GM19438 (cell line): Measurements from ENCODE around the gene BATF.

Experiments
- ATAC-seq: cut with Tn5 transposase; IDR thresholded peaks from one replicate; pipeline ENCODE4 v1.9.1; 2021; ENCODE audit warnings: low read depth; ENCODE audit not compliant: unreplicated experiment

BATF gene

DNA sequence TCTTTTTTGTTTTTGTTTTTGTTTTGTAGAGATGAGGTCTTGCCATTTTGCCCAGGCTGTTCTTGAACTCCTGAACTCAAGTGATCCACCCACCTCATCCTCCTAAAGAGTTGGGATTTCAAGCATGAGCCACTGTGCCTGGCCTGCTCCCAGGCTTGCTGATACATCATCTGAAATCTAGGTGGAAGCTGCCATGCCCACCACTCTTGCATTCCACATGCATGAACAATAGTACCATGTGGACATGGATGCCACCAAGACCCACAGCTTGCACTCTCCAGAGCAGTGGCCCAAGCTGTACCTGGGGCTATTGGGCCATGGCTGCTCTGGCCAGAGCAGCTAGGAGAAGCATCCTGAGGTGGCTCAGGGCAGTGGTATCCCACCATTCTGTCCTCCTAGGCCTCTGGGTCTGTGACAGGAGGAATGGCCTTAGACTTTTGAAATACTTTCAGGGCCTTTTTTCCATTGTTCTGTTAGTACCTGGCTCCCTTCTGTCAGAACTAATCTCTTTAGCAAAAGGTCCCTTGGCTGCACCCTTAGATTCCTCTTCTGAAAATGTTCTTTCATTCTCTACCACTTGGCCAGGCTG lies 69.8 kb downstream of the BATF start:
- ATAC-seq, result no peak

DNA sequence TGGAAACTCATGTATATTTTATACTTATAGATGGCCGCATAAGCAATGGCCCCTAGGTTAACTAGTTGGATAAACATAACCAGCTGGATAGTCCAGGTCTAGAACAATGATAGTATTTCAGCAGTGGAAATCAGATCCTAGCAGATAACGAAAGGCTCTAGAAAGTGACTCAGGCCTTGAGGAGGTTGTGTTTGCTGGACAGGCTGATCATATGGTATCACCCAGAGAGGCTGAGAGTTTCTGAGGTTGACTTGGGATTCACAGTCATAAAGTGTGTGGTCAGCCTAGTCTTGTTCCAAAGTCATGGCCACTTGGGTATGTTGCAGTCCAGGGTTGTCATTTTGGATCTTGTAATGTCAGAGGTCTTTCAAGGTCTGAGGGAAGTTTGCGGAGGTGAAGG lies 73.0 kb downstream of the BATF start:
- no peak for ATAC-seq
